Measurements from ENCODE around the gene SRSF11. TPM values are rescaled to one million over a fixed set of nuclear protein-coding genes. Genes with fewer than 3 reads are reported as not detected.

SRSF11 gene
- total RNA-seq, 4 donors from 2014 or later = 139 to 325 (median 258) TPM

GRCh38 chr1:70227439-70227838 is 6.3 kb downstream of the SRSF11 start:
- 63 to 68% methylated on average over 1 of the region's 1 CpG for WGBS, 2 donors
- Histone ChIP-seq H3K9me3 (no peaks in the 10 kb centered on the region), H3K4me3 (replicated peaks in 1 of 3) (no peak overlapping the region), H3K4me1 (peaks cover 12 to 15% of the 10 kb centered on the region in 2 donors), H3K27ac (no peak overlapping the region), H3K27me3 (no peaks in the 10 kb centered on the region), H3K36me3 (peaks cover 32 to 35% of the 10 kb centered on the region in 2 donors)
- intact Hi-C loops (cut with DNase I) = loop anchor here (10.0 kb wide), 1 partner anchor 857 kb away; the partner anchor contains the start of gene ZRANB2
- TF ChIP-seq CTCF (IDR thresholded peaks at IDR 0.05) (no peak), POLR2A (IDR thresholded peaks at IDR 0.05) (no peak)
- no peak for DNase-seq

- H3K36me3 ChIP-seq = peaks cover 44 to 48% of the 10 kb centered on the region in 2 donors
- peaks cover under 1 to 5% of the 10 kb centered on the region in 2 donors for H3K4me1 ChIP-seq
- H3K4me3 ChIP-seq (replicated peaks in 1 of 3) = no peak overlapping the region
- WGBS, 2 donors = 86 to 92% methylated on average over 2 of the region's 2 CpGs
- H3K27me3 ChIP-seq = no peaks in the 10 kb centered on the region
- TF ChIP-seq POLR2A (IDR thresholded peaks at IDR 0.05) (no peak), CTCF (IDR thresholded peaks at IDR 0.05) (no peak)
- DNase-seq = no peak
- H3K9me3 ChIP-seq = no peaks in the 10 kb centered on the region
- intact Hi-C loops (cut with DNase I) = loop anchor here (10.0 kb wide), 1 partner anchor 856 kb away; the partner anchor contains the start of gene ZRANB2
- H3K27ac ChIP-seq = no peak overlapping the region
Observed at GRCh38 chr1:70228670-70229069, 7.5 kb downstream of the SRSF11 start.

- TF ChIP-seq POLR2A (IDR thresholded peaks at IDR 0.05) = no peak
- TF ChIP-seq CTCF (IDR thresholded peaks at IDR 0.05) = no peak
- DNase-seq = no peak
- Histone ChIP-seq H3K36me3 (peaks cover 68 to 69% of the 10 kb centered on the region in 2 donors), H3K27ac (no peak overlapping the region), H3K9me3 (no peaks in the 10 kb centered on the region), H3K27me3 (no peaks in the 10 kb centered on the region), H3K4me3 (replicated peaks in 1 of 3) (no peak overlapping the region), H3K4me1 (peaks cover 0 to 5% of the 10 kb centered on the region in 2 donors)
- intact Hi-C loops (cut with DNase I) = no loop called here
- WGBS, 2 donors = 96 to 97% methylated on average over 4 of the region's 4 CpGs
Observed at GRCh38 chr1:70231475-70231874, 10.3 kb downstream of the SRSF11 start.

- no peaks in the 10 kb centered on the region for H3K27me3 ChIP-seq
- H3K27ac ChIP-seq = no peak overlapping the region
- intact Hi-C loops (cut with DNase I) = no loop called here
- H3K4me1 ChIP-seq = no peaks in the 10 kb centered on the region
- TF ChIP-seq POLR2A (IDR thresholded peaks at IDR 0.05) (no peak), CTCF (IDR thresholded peaks at IDR 0.05) (no peak)
- H3K36me3 ChIP-seq = peaks cover 77 to 86% of the 10 kb centered on the region in 2 donors
- H3K4me3 ChIP-seq (replicated peaks in 1 of 3) = no peak overlapping the region
- H3K9me3 ChIP-seq = no peaks in the 10 kb centered on the region
- no peak for DNase-seq
Observed at GRCh38 chr1:70234733-70235132, 13.6 kb downstream of the SRSF11 start.

- Histone ChIP-seq H3K27me3 (no peaks in the 10 kb centered on the region), H3K27ac (no peak overlapping the region), H3K4me1 (no peaks in the 10 kb centered on the region), H3K36me3 (peaks cover 83 to 90% of the 10 kb centered on the region in 2 donors), H3K9me3 (no peaks in the 10 kb centered on the region), H3K4me3 (replicated peaks in 1 of 3) (no peak overlapping the region)
- intact Hi-C loops (cut with DNase I) = no loop called here
- TF ChIP-seq CTCF (IDR thresholded peaks at IDR 0.05) = no peak
- no peak for TF ChIP-seq POLR2A (IDR thresholded peaks at IDR 0.05)
- no peak for DNase-seq
Observed at GRCh38 chr1:70239940-70240339, 18.8 kb downstream of the SRSF11 start.
